ENCODE data around the gene TM7SF2. TPM values are rescaled to one million over a fixed set of nuclear protein-coding genes. Genes with fewer than 3 reads are reported as not detected.

TM7SF2 gene
- total and polyA plus RNA-seq, 2 donors from 2014 or later: 20.9 to 88.2 TPM

DNA sequence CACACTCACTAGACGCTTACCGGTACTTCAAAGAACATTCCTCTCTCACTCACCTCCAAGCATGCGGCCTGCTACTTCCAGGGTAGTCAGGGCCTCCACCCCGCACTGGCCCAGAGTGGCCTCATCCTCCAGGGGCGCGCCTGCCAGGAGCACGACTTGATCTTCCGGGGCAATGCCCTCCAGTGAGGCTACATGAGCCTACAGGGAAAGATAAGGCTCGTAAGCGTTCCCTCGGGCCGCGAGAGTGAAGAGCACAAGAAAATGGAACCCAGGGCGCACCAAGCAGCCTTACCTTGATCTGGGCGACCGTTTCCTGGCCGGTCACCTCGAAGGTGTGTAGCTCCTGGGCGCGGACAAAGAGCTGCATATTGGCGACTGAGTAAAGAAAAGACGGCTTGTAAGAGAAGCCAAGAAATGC, 9.8 kb downstream of the TM7SF2 start:
- H3K36me3 ChIP-seq (ENCODE audit: control insufficient read depth in 2 of 3, insufficient read depth in 3 of 3, low read length in 3 of 3): peaks cover 2 to 37% (median 19%) of the 10 kb centered on the region in 3 donors
- intact Hi-C loops (cut with DNase I): no loop called here
- peak in 4 of 5 donors; percentile 4 to 70 (median 42) for DNase-seq
- H3K4me1 ChIP-seq (ENCODE audit: control insufficient read depth in 2 of 3, insufficient read depth in 2 of 3, low read depth in 1 of 3, low read length in 3 of 3): peaks cover 2 to 15% (median 11%) of the 10 kb centered on the region in 3 donors
- H3K4me3 ChIP-seq (ENCODE audit: low read length in 3 of 3): peak overlapping the region; percentile 93 to 99 (median 98)
- H3K27me3 ChIP-seq (ENCODE audit: control insufficient read depth, insufficient read depth, low read length): no peaks in the 10 kb centered on the region
- TF ChIP-seq, protein P1, sequence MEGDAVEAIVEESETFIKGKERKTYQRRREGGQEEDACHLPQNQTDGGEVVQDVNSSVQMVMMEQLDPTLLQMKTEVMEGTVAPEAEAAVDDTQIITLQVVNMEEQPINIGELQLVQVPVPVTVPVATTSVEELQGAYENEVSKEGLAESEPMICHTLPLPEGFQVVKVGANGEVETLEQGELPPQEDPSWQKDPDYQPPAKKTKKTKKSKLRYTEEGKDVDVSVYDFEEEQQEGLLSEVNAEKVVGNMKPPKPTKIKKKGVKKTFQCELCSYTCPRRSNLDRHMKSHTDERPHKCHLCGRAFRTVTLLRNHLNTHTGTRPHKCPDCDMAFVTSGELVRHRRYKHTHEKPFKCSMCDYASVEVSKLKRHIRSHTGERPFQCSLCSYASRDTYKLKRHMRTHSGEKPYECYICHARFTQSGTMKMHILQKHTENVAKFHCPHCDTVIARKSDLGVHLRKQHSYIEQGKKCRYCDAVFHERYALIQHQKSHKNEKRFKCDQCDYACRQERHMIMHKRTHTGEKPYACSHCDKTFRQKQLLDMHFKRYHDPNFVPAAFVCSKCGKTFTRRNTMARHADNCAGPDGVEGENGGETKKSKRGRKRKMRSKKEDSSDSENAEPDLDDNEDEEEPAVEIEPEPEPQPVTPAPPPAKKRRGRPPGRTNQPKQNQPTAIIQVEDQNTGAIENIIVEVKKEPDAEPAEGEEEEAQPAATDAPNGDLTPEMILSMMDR (IDR thresholded peaks at IDR 0.05; ENCODE audit: borderline replicate concordance, extremely low read depth, insufficient read depth): no peak
- H3K9ac ChIP-seq (ENCODE audit: low read length in 3 of 3): peak overlapping the region; percentile 97 to 99 (median 99)
- H3K27ac ChIP-seq (ENCODE audit: low read depth in 2 of 2, low read length in 2 of 2): peak overlapping the region; percentile 90 to 96
- no peaks in the 10 kb centered on the region for H3K9me3 ChIP-seq (ENCODE audit: control insufficient read depth in 2 of 3, insufficient read depth in 1 of 3, low read length in 3 of 3)
- FAIRE-seq: no peak

GRCh38 chr11:65121865-65122696, 10.4 kb downstream of the TM7SF2 start, which contains the start of the genes FAU and MRPL49:
TSS of gene FAU (minus strand) at chr11:65122134. CDS start at chr11:65121813, 321 bp downstream.
TSS of gene MRPL49 (plus strand) at chr11:65122321. CDS start at chr11:65122347, 26 bp downstream.
- TF ChIP-seq, protein P1 (IDR thresholded peaks at IDR 0.05; ENCODE audit: borderline replicate concordance, extremely low read depth, insufficient read depth): no peak
- peak; percentile 67 for FAIRE-seq
- Histone ChIP-seq H3K27me3 (ENCODE audit: control insufficient read depth, insufficient read depth, low read length) (no peaks in the 10 kb centered on the region), H3K36me3 (ENCODE audit: control insufficient read depth in 2 of 3, insufficient read depth in 3 of 3, low read length in 3 of 3) (peaks cover 2 to 43% (median 23%) of the 10 kb centered on the region in 3 donors), H3K9me3 (ENCODE audit: control insufficient read depth in 2 of 3, insufficient read depth in 1 of 3, low read length in 3 of 3) (no peaks in the 10 kb centered on the region), H3K27ac (ENCODE audit: low read depth in 2 of 2, low read length in 2 of 2) (peak within 1 kb of the TSS; percentile 90 to 96), H3K4me1 (ENCODE audit: control insufficient read depth in 2 of 3, insufficient read depth in 2 of 3, low read depth in 1 of 3, low read length in 3 of 3) (peaks cover 2 to 13% (median 11%) of the 10 kb centered on the region in 3 donors), H3K9ac (ENCODE audit: low read length in 3 of 3) (peak within 1 kb of the TSS; percentile 97 to 99 (median 99)), H3K4me3 (ENCODE audit: low read length in 3 of 3) (peak within 1 kb of the TSS; percentile 93 to 99 (median 98))
- intact Hi-C loops (cut with DNase I): no loop called here
- DNase-seq: peak; percentile 98 to 99 (median 99)

DNA sequence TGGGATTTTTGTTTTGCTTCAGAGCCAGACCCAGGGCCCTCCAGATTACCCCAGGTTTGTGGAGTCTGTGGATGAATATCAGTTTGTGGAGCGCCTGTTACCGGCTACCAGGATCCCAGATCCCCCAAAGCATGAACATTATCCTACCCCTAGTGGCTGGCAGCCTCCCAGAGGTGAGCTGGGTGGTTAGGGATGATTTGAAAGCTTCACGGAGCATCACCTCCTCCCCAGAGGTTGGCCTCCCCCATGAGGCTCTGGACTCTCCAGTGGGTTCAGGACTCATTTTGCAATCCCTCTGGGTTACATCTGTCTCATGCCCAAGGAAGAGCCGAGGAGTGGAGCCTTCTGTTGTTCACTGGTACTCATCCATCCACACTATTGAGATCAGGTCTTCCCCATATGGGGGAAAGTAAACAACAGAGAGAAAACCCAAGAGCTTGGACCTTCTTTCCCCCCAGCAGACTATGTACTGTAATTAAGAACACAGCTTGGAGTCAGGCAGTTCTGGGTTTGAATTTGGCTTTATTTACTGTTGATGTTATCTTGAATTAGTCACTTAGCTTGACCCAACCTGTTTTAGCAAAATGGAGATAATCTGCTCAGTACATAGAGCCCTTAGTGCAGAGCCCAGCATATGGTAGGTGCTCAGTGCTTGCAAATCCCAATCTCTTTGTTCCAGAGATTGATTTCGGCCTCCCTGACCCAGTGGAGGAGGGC, 13.0 kb downstream of the TM7SF2 start:
- TF ChIP-seq, protein P1 (IDR thresholded peaks at IDR 0.05; ENCODE audit: borderline replicate concordance, extremely low read depth, insufficient read depth): no peak
- peaks cover 7 to 62% (median 28%) of the 10 kb centered on the region in 3 donors for H3K36me3 ChIP-seq (ENCODE audit: control insufficient read depth in 2 of 3, insufficient read depth in 3 of 3, low read length in 3 of 3)

More for the DNA sequence above, 13.0 kb downstream of the TM7SF2 start:
- Histone ChIP-seq H3K27me3 (ENCODE audit: control insufficient read depth, insufficient read depth, low read length) (no peaks in the 10 kb centered on the region), H3K9ac (ENCODE audit: low read length in 3 of 3) (no peak overlapping the region), H3K4me1 (ENCODE audit: control insufficient read depth in 2 of 3, insufficient read depth in 2 of 3, low read depth in 1 of 3, low read length in 3 of 3) (peaks cover 2 to 13% (median 11%) of the 10 kb centered on the region in 3 donors), H3K4me3 (ENCODE audit: low read length in 3 of 3) (no peak overlapping the region), H3K9me3 (ENCODE audit: control insufficient read depth in 2 of 3, insufficient read depth in 1 of 3, low read length in 3 of 3) (no peaks in the 10 kb centered on the region), H3K27ac (ENCODE audit: low read depth in 2 of 2, low read length in 2 of 2) (no peak overlapping the region)
- DNase-seq (peak in 2 of 5 donors; percentile 5 to 12), FAIRE-seq (no peak)
- intact Hi-C loops (cut with DNase I): no loop called here
